B cell (primary cell): ENCODE results near the gene PSORS1C1. TPM values are rescaled to one million over a fixed set of nuclear protein-coding genes. Genes with fewer than 3 reads are reported as not detected.

ENCODE experiments used
- ATAC-seq: fragments of 200-7000 bp; cut with Tn5 transposase; one replicate; pipeline ENCODE4 v1.10.0; 2021; ENCODE audit warnings: low read depth, mild to moderate bottlenecking, moderate number of reproducible peaks, moderate library complexity
- CTCF ChIA-PET: fragments of 350-600 bp; sonication (Branson Sonifier 250); formaldehyde crosslinking; loops from one replicate; lab custom pipeline; 2021; ENCODE audit warnings: antibody characterized with exemption, inconsistent platforms; lab: Charles Lee
- POLR2A ChIA-PET: fragments of 350-600 bp; sonication (Branson Sonifier 250); formaldehyde crosslinking; loops from one replicate; lab custom pipeline; 2021; ENCODE audit warnings: antibody characterized with exemption; lab: Charles Lee
- DNase-seq: peaks from one replicate; pipeline ENCODE4 v3.0.0; 2013
- H2AFZ ChIP-seq: 2 replicates; pipeline ENCODE4 v1.6.1; 2012; ENCODE audit warnings: mild to moderate bottlenecking, low read depth, low read length; ENCODE audit not compliant: insufficient read depth, poor library complexity, severe bottlenecking
- H3K27ac ChIP-seq, 2 donors: 1 replicate in 1 of 2; 2 replicates in 1 of 2; pipeline ENCODE4 v1.5.1; 2012 to 2013; ENCODE audit warnings: low read length in 2 of 2, mild to moderate bottlenecking in 2 of 2, moderate library complexity in 1 of 2
- H3K27me3 ChIP-seq, 4 experiments: fragments of 200-600 bp in 1 of 4; sonication (generic) in 1 of 4; replicated peaks in 1 of 4; 1 replicate in 2 of 4; 2 replicates in 2 of 4; pipeline versions ENCODE4 v1.6.1 to v1.7.0; 2013 to 2016; ENCODE audit warnings: low read length in 3 of 4, mild to moderate bottlenecking in 2 of 4, mixed read lengths in 1 of 4, moderate library complexity in 1 of 4; ENCODE audit not compliant: insufficient read depth in 4 of 4, control insufficient read depth in 3 of 4; ENCODE audit errors: control extremely low read depth in 1 of 4
- H3K36me3 ChIP-seq, 2 experiments: replicated peaks in 1 of 2; 1 replicate in 1 of 2; 2 replicates in 1 of 2; pipeline versions ENCODE4 v1.6.1 to v1.7.1; 2013; ENCODE audit warnings: low read length in 1 of 2; ENCODE audit not compliant: insufficient read depth in 2 of 2, control insufficient read depth in 1 of 2; ENCODE audit errors: control extremely low read depth in 1 of 2, extremely low read depth in 1 of 2
- H3K4me1 ChIP-seq, 2 donors: fragments of 200-600 bp in 1 of 2; sonication (generic) in 1 of 2; 1 replicate in 1 of 2; 2 replicates in 1 of 2; pipeline versions ENCODE4 v1.5.1 to v1.6.1; 2013 to 2017; ENCODE audit warnings: low read length in 2 of 2; ENCODE audit not compliant: control insufficient read depth in 2 of 2, insufficient read depth in 2 of 2
- H3K4me2 ChIP-seq: replicated peaks from 2 replicates; pipeline ENCODE3; 2012; ENCODE audit warnings: mild to moderate bottlenecking, low read depth, low read length; ENCODE audit not compliant: poor library complexity, severe bottlenecking
- H3K4me3 ChIP-seq, 5 experiments: fragments of 200-600 bp in 1 of 5; sonication (generic) in 1 of 5; 1 replicate in 3 of 5; 2 replicates in 2 of 5; pipeline versions ENCODE4 v1.5.1 to v1.7.0; 2011 to 2016; ENCODE audit warnings: low read length in 4 of 5, mild to moderate bottlenecking in 4 of 5, low read depth in 2 of 5, control low read depth in 1 of 5, moderate library complexity in 1 of 5; ENCODE audit not compliant: insufficient read depth in 1 of 5; ENCODE audit errors: control extremely low read depth in 1 of 5, extremely low read depth in 1 of 5
- H3K79me2 ChIP-seq: fragments of 200-600 bp; sonication (generic); one replicate; pipeline ENCODE4 v1.6.0; 2016; ENCODE audit warnings: low read length; ENCODE audit not compliant: control insufficient read depth, insufficient read depth
- H3K9ac ChIP-seq: fragments of 200-600 bp; sonication (generic); 2 replicates; pipeline ENCODE4 v1.6.1; 2017; ENCODE audit warnings: mild to moderate bottlenecking, low read length, moderate library complexity
- H3K9me3 ChIP-seq, 3 donors: one replicate each; pipeline versions ENCODE4 v1.6.1 to v1.7.1; 2013; ENCODE audit warnings: low read length in 2 of 3; ENCODE audit not compliant: control insufficient read depth in 2 of 3, insufficient read depth in 1 of 3; ENCODE audit errors: control extremely low read depth in 1 of 3
- H4K20me1 ChIP-seq: 2 replicates; pipeline ENCODE4 v1.6.0; 2012; ENCODE audit warnings: mild to moderate bottlenecking, low read length; ENCODE audit not compliant: insufficient read depth, control insufficient read depth, poor library complexity, severe bottlenecking
- H3K27ac Mint-ChIP-seq: one replicate; pipeline ENCODE4 v1.8.0; 2021; ENCODE audit warnings: mixed read lengths
- H3K27me3 Mint-ChIP-seq: one replicate; pipeline ENCODE4 v1.8.0; 2021; ENCODE audit warnings: mixed read lengths
- H3K4me1 Mint-ChIP-seq: one replicate; pipeline ENCODE4 v1.8.0; 2021; ENCODE audit warnings: mixed read lengths
- H3K4me3 Mint-ChIP-seq: one replicate; pipeline ENCODE4 v1.8.0; 2021; ENCODE audit warnings: mixed read lengths
- H3K9me3 Mint-ChIP-seq: one replicate; pipeline ENCODE4 v1.8.0; 2022; ENCODE audit warnings: mixed read lengths; ENCODE audit not compliant: insufficient read depth
- CTCF ChIP-seq: fragments of 200-600 bp; IDR thresholded peaks from one replicate; pipeline ENCODE4 v1.8.0; 2022; ENCODE audit warnings: antibody characterized with exemption, mild to moderate bottlenecking
- EZH2 ChIP-seq: IDR thresholded peaks from 2 replicates; pipeline ENCODE4 v1.6.1; 2012; ENCODE audit warnings: borderline replicate concordance, low read depth, mild to moderate bottlenecking, moderate library complexity, low read length; ENCODE audit not compliant: insufficient read depth, poor library complexity, severe bottlenecking
- WGBS: methylation state at CpG from one replicate; pipeline ENCODE4 v1.1.5; 2013; ENCODE audit warnings: missing lambda C conversion rate; ENCODE audit not compliant: insufficient coverage; 5-methylcytosine and 5-hydroxymethylcytosine counted together
- intact Hi-C: fragments of 100-400 bp; cut with micrococcal nuclease; formaldehyde crosslinking; loops from one replicate; pipeline ENCODE4 v1.10.0; 2022
- polyA plus RNA-seq: library from polyadenylated mRNA; depleted of rRNA; stranded (reverse); fragments of >200 nt; gene quantifications from 2 replicates; pipeline ENCODE4 v1.2.3, GENCODE V29; 2012
- total RNA-seq, 2 donors: library from RNA; stranded (reverse); fragments of 120-200 nt in 1 of 2; gene quantifications; 1 replicate in 1 of 2; 2 replicates in 1 of 2; pipeline versions ENCODE4 v1.2.3 to v1.2.4, GENCODE V29; 2013 to 2022

Gene PSORS1C1
- total and polyA plus RNA-seq, 2 donors (not counting 1 experiment from before 2014, with no cell fraction given), result not detected

DNA sequence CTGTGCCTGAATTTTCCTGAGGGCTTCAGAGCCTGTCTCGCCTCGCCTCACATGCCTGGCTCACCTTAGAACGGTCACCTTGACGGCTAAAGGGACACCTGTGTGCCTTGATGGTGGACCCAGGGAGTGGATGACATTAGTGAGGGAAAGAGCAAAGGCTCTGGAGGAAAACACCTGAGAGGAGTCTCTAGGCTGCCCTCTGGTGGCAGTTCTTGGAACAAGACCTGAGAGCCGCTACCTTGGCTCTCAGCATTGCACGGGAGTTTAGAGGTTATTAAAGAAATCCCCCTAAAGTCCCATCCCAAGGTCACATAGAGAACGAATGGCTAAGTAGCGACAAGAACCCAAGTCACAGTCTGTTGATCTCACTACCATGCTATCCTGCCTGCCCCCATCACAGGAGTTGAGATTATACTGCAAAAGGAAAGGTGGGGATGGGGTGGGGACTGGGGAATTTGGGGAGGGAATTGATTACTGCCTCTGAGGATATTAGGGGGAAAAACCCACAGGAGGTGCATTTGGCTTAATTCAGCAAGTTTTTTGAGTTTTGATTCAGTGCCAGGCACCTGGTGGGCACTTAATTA is 13.6 kb downstream of the PSORS1C1 start:
- peaks cover 4% of the 10 kb centered on the region for H3K4me1 Mint-ChIP-seq
- Histone ChIP-seq H4K20me1 (no peaks in the 10 kb centered on the region), H3K27me3 (peaks cover 0 to 7% (median under 1%) of the 10 kb centered on the region in 4 experiments), H3K4me2 (no peak overlapping the region), H3K79me2 (no peaks in the 10 kb centered on the region), H3K9ac (no peak overlapping the region), H3K27ac (no peak overlapping the region), H3K4me1 (peaks cover 0 to 3% of the 10 kb centered on the region in 2 donors), H2AFZ (no peak overlapping the region), H3K36me3 (no peaks in the 10 kb centered on the region), H3K9me3 (no peaks in the 10 kb centered on the region), H3K4me3 (no peak overlapping the region)
- no peaks in the 10 kb centered on the region for H3K9me3 Mint-ChIP-seq
- POLR2A ChIA-PET, result interaction anchor here (1.3 kb wide), 1 partner anchor 9 kb away, joined by 3 read pairs; no protein-coding TSS in a partner anchor
- peak; percentile 75 for ATAC-seq
- H3K4me3 Mint-ChIP-seq, result no peak overlapping the region
- intact Hi-C loops, result no loop called here
- CTCF ChIA-PET, result interaction anchor here (0.7 to 4.0 kb wide), 12 partner anchors 8 to 251 kb away, joined by 3 to 26 read pairs (median 4); no protein-coding TSS in a partner anchor
- TF ChIP-seq EZH2 (no peak), CTCF (peak; percentile 91)
- DNase-seq, result peak; percentile 79
- H3K27ac Mint-ChIP-seq, result no peak overlapping the region
- peaks cover 19% of the 10 kb centered on the region for H3K27me3 Mint-ChIP-seq
- 15% methylated on average over 4 of the region's 8 CpGs for WGBS

GRCh38 chr6:31129130-31129529 is 14.5 kb downstream of the PSORS1C1 start:
- DNase-seq, result no peak
- Histone ChIP-seq H3K36me3 (no peaks in the 10 kb centered on the region), H3K27ac (no peak overlapping the region), H3K4me1 (peaks cover 0 to 3% of the 10 kb centered on the region in 2 donors), H3K4me2 (no peak overlapping the region), H3K9me3 (no peaks in the 10 kb centered on the region), H3K4me3 (no peak overlapping the region), H3K9ac (no peak overlapping the region), H2AFZ (no peak overlapping the region), H4K20me1 (no peaks in the 10 kb centered on the region), H3K79me2 (no peaks in the 10 kb centered on the region), H3K27me3 (peaks cover 0 to 7% (median 0%) of the 10 kb centered on the region in 4 experiments)
- Mint-ChIP-seq H3K4me1 (peaks cover 4% of the 10 kb centered on the region), H3K27me3 (peaks cover 19% of the 10 kb centered on the region), H3K4me3 (no peak overlapping the region), H3K9me3 (no peaks in the 10 kb centered on the region), H3K27ac (no peak overlapping the region)
- TF ChIP-seq EZH2, result no peak
- no peak for TF ChIP-seq CTCF
- intact Hi-C loops, result no loop called here
- 100% methylated on average over 2 of the region's 4 CpGs for WGBS
- no peak for ATAC-seq
- CTCF ChIA-PET, result interaction anchor here (0.6 to 4.0 kb wide), 12 partner anchors 8 to 307 kb away, joined by 3 to 26 read pairs (median 4); no protein-coding TSS in a partner anchor
- POLR2A ChIA-PET, result interaction anchor here (1.3 kb wide), 1 partner anchor 8 kb away, joined by 3 read pairs; no protein-coding TSS in a partner anchor
